GM18868 (cell line): Measurements from ENCODE around the gene ZBTB20.

ENCODE experiments used
- ATAC-seq: cut with Tn5 transposase; IDR thresholded peaks from one replicate; pipeline ENCODE4 v1.9.1; 2021; ENCODE audit warnings: mild to moderate bottlenecking, moderate library complexity; ENCODE audit not compliant: unreplicated experiment

The ZBTB20 gene

DNA sequence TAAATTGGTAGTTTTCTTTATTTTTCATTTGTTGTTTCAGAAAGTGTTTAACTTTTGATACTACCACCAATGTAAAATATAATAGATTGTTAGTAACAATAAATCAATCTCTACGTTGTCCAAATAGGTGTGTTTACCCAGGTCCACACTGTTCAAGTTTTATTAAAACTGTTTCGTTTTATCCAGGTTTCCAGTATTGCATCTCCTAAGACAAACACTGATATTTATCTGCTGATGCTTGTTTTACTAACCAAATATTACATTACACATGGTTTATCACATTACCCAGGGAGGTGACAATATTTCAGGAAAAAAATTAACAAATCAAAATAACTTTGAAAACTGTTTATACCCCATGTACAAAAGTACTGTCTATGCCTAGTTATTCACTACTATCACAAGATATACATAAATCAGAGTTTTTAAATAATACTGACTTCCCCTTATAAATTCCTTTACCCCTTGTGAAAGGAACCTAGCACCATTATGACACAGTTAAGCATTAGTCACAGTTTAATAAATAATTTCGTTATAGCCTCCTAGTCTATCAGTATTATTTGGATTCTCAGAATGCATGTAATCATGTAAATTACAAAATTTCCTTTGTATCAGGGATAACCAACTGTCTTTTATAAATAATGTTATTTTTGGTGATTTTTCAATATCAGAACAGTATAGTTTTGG is 205.3 kb downstream of the ZBTB20 start:
- ATAC-seq: no peak

GRCh38 chr3:114939920-114940319 is 207.2 kb downstream of the ZBTB20 start:
- no peak for ATAC-seq

DNA sequence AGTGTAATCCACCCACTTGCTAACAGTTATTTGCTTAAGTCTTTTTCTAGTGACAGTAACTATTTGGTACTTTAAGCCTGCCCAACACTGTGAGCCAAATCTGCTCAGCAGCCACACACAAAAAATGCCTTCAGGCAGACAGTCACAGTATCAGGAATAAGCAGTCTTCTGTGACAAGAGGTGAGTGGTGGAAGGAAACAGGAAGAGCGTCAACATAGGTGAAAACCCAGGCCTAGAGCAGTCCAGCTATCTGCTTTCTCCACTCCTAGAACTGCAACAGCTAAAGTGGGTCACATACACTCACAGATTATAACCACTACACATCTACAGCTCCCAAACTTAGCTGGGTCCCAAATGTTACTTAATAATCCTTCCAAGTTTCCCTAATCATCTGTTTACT is 213.7 kb downstream of the ZBTB20 start:
- no peak for ATAC-seq

DNA sequence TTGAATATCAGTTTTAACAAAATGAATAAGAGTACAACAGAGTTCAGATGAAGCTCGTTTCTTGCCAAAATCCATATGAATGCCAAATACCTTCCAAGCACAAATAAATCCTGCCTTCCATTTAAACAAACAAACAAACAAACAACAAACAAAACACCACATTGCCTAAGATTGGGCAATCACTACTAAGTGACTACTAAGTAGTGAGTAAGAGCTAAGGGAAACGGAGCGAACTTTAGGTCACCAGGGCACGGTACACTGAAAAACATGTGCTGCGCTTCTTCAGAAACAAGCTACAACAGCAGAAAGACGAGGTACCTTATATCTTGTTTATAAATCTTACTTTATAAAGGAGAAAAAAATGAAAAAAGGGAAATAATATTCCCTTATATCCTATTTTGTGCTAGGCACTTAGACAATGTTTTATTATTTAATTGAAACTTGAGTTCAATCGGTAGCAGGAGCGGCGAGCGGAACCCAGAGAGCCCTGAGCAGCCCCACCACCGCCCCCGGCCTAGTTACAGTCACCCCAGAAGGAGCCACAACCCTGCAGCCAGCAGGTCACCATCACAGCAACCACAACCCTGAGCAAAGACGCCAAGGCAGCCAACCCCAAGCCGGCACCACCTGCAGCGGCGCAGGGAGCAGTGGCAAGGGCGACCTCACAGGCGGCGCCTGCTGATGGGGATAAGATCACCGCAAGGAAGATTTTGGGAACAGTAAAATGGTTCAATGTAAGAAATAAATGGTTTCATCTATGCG is 216.9 kb downstream of the ZBTB20 start:
- no peak for ATAC-seq

- no peak for ATAC-seq
These were observed 218.0 kb downstream of the ZBTB20 start for GRCh38 chr3:114928989-114929640.

DNA sequence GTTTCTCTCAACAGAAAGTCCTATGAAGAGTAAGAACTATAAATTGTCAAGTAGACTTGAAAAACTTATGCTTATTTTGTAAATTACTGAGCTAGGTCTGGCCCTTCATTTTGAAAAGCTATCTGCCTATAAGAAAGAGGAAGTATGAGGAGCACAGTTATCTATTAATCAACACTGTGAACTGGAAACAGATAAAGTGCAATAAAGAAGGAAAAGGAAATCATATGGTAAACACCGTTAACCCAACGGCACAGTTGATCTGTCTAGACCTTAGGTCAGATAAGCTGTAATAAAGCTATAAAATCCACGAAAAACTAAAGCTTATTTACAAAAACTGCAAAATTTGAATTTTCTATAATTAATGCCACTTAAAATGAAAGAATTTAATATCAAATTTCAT is 242.5 kb downstream of the ZBTB20 start:
- ATAC-seq: no peak

GRCh38 chr3:114903213-114903612 is 243.9 kb downstream of the ZBTB20 start:
- ATAC-seq: no peak

- ATAC-seq: no peak
These were observed 244.4 kb downstream of the ZBTB20 start for GRCh38 chr3:114902691-114903101.

- ATAC-seq: no peak
These were observed 246.2 kb downstream of the ZBTB20 start for GRCh38 chr3:114900908-114901307.

GRCh38 chr3:114899186-114899931 is 247.7 kb downstream of the ZBTB20 start:
- peak; percentile 75 for ATAC-seq

DNA sequence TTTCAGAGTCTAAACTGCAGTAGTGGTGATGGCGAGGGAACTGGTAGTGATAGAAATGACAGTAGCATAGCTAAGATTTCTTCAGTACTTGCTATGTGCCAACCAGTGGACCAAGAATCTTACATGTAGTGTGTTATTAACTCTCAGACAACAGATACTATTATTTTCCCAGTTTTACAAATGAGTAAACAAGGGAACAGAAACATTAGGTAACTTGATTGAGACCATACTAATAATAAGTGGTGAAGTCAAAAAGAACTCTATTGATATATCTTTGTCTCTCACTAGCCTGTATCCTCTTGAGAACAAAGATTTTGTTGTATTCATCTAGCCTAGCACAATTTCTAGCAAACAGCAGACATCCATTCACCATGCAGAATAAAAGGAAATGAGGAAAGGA is 250.1 kb downstream of the ZBTB20 start:
- no peak for ATAC-seq

DNA sequence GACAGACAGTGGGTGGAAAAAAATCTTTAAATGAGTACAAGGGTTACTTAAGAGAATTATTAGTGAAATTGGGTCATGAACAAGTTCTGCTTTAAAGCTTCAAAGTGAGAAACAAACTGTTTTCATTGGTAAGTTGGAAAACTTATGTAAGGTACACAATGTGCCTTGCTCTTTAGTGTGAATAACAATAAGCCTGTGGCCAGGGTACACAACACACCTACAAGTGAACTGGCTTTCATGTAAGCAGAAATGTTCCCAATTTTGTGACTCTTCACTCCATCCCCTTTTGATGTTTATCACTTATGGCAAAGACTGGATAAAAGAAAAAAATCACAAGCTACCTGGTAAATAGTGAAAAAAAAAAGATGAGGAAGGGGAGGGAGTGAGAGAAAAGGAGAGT is 253.7 kb downstream of the ZBTB20 start:
- ATAC-seq: no peak

DNA sequence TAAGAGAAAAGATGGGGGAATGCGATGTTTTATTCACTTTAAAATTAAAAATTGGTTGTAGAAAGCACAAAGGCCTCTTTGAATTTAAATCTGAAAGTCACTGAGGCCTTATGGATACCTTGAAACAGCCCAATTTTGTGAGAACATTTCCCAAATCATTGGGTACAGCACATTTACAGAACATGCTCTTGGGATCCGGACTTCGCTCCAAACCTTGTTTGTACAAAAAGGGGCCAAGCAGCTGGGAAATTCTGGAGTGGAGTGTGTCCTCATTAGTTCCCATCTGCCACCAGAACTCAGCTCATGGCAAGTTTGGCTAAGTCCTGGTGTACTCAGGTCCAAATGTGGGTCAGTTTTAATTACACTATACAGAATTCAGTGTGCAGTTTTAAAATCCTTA is 254.2 kb downstream of the ZBTB20 start:
- ATAC-seq: no peak

GRCh38 chr3:114892131-114892879 is 254.8 kb downstream of the ZBTB20 start:
- no peak for ATAC-seq

DNA sequence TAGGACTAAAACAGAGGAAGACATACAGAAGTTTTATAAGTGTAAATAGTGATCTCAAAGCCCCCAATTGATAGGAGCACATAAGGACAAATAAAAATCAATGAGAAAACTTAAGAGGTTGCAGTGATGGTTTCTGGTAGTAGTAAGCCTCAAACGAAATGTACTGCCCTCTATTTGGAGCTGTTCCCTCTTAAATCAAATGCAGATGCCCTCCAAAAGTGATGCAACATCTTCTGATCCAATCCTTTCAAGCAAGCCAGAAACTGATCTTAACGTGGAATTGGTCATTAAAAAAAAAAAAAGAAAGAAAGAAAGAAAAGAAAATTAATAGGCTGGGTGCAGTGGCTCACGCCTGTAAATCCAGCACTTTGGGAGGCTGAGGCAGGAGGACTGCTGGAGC is 259.3 kb downstream of the ZBTB20 start:
- no peak for ATAC-seq

DNA sequence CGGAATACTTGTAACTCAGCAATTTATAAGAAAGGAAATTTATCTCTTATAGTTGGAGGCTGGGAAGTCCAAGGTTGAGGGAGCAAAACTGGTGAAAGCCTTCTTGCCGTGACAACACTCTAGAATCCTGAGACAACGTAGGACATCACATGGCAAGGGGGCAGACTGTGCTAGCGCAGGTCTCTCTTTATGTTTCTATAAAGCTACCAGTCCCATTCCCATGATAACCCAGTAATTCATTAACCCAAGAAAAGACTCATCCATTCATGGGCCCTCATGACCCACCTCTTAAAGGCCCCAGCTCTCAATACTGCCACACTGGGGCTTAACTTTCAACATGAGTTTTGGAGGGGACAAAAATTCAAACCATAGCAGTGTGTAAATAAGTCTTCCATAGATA is 260.2 kb downstream of the ZBTB20 start:
- ATAC-seq: no peak

- ATAC-seq: no peak
These were observed 262.7 kb downstream of the ZBTB20 start for GRCh38 chr3:114884213-114884923.

GRCh38 chr3:114880078-114880477 is 267.0 kb downstream of the ZBTB20 start:
- no peak for ATAC-seq

DNA sequence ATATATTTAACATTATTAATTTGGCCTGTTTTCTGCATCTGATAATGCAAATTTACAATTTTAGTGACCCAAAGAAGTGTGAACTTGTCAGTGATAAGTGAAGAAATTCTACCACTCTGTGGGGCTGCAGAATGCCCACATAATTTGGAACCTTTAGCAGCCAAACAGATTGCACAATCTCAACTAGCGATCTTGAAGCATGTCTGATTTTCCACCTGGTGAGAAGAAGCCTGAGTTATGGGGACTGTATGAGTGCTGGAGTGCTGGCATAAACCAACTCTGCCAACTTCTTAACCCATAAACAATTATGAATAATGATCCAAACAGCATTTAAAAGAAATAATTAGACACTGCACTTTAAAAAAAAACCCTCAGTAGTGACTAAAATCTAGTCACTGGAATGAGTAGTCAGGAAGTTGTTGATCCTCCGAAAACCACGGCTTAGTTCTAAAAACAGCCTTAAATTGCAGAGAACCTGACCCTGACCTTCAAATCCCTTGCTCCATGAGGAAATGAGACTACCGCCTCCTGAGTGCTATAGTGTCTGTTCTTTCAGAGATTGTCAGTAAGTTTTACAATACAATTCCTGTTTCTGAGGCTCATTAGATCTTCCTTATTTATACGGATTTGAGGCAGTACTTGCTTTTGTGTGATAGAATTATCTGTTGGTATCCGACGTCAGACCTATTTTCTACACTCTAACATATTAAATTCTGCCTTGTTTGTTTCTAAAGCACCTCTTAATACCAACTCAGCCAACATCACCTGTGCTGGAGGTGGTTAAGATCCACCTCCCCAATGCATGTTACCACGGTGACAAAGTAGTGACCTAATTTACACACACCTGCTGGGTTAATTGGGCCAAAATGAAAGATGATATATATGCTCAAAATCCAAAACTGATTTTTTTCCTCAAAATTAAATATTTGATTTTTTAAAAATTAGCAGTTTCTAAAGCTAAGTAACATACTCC is 267.7 kb downstream of the ZBTB20 start:
- peak; percentile 70 for ATAC-seq
